HFFc6 (cell line): ENCODE measurements around the gene UQCRC1. TPM values are rescaled to one million over a fixed set of nuclear protein-coding genes. Genes with fewer than 3 reads are reported as not detected.

Experiments
- DNase-seq: peaks from one replicate; pipeline ENCODE4 v3.0.0-alpha.2; 2018
- H3K27ac Mint-ChIP-seq: 2 replicates; pipeline ENCODE4 v1.8.0; 2020; ENCODE audit warnings: mild to moderate bottlenecking, mixed read lengths
- H3K27me3 Mint-ChIP-seq: 2 replicates; pipeline ENCODE4 v1.8.0; 2021; ENCODE audit warnings: mild to moderate bottlenecking, moderate library complexity, mixed read lengths; ENCODE audit not compliant: insufficient read depth
- H3K36me3 Mint-ChIP-seq: 2 replicates; pipeline ENCODE4 v1.8.0; 2021; ENCODE audit warnings: low read depth, mixed read lengths
- H3K4me1 Mint-ChIP-seq: 2 replicates; pipeline ENCODE4 v1.8.0; 2020; ENCODE audit warnings: low read depth, mixed read lengths
- H3K4me3 Mint-ChIP-seq: 2 replicates; pipeline ENCODE4 v1.8.0; 2020; ENCODE audit warnings: mild to moderate bottlenecking, moderate library complexity, mixed read lengths
- H3K9me3 Mint-ChIP-seq: 2 replicates; pipeline ENCODE4 v1.8.0; 2020; ENCODE audit warnings: mild to moderate bottlenecking, mixed read lengths
- total RNA-seq, 6 experiments: library from RNA; stranded (reverse); fragmentation: NEBNext Ultra II Directional; extraction: Animal tissue kit (Norgen Biotek cat#: 25700); gene quantifications; 2 replicates in 1 of 6; 3 replicates in 5 of 6; pipeline ENCODE4 v1.2.3, GENCODE V29; 2021
- TF ChIP-seq, protein P1 (sequence below): fragments of 200-600 bp; sonication (generic); IDR thresholded peaks from 2 replicates; pipeline ENCODE4 v1.5.0; 2021; ENCODE audit warnings: antibody characterized with exemption, mild to moderate bottlenecking

Gene UQCRC1
- total RNA-seq, 6 experiments from 2014 or later: 254 to 322 (median 276) TPM

DNA sequence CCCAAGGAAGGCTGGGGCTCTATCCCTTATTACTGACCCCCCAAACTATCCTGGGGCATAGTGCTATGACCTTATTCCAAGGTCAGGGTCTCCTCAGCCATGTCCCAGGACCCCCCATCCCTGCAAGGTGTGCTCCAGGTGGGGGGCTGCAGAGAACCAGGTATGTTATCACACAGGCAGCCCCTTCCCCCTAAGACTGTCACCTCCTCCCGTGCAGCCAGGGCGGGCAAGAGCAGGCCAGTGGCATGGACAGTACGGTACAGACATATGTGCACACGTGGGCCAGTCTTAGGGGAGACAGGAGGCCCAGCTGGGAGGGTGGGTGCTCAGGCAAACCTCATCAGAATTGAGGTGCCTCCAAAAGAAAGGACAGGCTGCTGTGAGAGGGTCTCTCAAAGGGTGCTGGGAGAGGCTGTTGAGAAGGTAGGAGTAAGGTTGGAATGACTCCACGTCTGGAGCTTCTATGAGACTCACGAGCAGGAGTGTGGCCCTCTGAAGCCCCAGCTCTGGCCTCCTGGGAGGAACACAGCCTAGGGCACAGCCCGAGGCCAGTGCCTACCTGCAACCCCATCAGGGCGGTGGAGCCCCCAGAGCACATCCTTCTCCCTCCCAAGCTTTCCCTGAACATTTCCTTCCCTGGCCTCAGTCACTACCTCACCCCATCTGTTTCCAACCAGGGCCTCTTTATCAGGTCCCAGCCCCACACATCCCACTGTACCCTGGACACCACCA is 12.6 kb downstream of the UQCRC1 start:
- Mint-ChIP-seq H3K4me3 (0 out of 2 replicates have a peak overlapping the region, but pooled peaks have one; percentile 34), H3K36me3 (peaks cover 30% of the 10 kb centered on the region), H3K4me1 (peaks cover 80% of the 10 kb centered on the region), H3K9me3 (no peaks in the 10 kb centered on the region), H3K27me3 (peaks cover 2% of the 10 kb centered on the region), H3K27ac (peak overlapping the region; percentile 93)
- TF ChIP-seq, protein P1, sequence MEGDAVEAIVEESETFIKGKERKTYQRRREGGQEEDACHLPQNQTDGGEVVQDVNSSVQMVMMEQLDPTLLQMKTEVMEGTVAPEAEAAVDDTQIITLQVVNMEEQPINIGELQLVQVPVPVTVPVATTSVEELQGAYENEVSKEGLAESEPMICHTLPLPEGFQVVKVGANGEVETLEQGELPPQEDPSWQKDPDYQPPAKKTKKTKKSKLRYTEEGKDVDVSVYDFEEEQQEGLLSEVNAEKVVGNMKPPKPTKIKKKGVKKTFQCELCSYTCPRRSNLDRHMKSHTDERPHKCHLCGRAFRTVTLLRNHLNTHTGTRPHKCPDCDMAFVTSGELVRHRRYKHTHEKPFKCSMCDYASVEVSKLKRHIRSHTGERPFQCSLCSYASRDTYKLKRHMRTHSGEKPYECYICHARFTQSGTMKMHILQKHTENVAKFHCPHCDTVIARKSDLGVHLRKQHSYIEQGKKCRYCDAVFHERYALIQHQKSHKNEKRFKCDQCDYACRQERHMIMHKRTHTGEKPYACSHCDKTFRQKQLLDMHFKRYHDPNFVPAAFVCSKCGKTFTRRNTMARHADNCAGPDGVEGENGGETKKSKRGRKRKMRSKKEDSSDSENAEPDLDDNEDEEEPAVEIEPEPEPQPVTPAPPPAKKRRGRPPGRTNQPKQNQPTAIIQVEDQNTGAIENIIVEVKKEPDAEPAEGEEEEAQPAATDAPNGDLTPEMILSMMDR: no peak
- no peak for DNase-seq

- H3K9me3 Mint-ChIP-seq: no peaks in the 10 kb centered on the region
- peak overlapping the region; percentile 93 for H3K27ac Mint-ChIP-seq
- peak overlapping the region; percentile 90 for H3K4me3 Mint-ChIP-seq
Observed at GRCh38 chr3:48596157-48596556, 13.3 kb downstream of the UQCRC1 start.

DNA sequence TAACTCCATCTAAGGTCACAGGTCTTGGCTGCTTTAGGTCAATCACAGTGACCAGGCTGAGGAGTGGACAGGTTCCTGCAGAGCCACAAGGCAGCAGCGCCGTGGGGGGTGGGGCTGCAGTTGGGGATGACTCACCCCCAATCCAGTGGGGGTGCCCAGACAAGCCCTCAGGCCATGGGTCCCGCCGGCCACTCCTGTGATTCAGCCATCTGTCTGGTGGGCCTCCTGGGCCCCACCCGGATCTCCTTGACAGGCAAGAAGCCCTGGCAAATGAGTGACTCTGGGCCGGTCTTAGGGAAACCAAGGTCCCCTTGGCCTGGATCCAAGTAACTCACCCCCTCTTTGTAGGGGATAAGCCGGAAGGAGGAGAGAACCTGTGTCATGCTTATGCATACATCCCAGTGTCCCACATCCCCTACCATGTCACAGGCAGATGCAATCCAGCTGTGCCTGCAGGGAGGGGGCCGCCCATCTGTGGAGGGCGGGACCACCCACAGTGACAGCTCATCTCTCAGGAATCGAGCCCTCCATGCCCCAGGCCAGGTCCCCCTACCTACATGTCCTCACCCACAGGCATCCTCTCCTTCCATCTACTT is 13.8 kb downstream of the UQCRC1 start:
- peaks cover 82% of the 10 kb centered on the region for H3K4me1 Mint-ChIP-seq
- H3K36me3 Mint-ChIP-seq: peaks cover 30% of the 10 kb centered on the region
- no peaks in the 10 kb centered on the region for H3K9me3 Mint-ChIP-seq
- peak overlapping the region; percentile 93 for H3K27ac Mint-ChIP-seq
- peak; percentile 97 for DNase-seq
- peaks cover 2% of the 10 kb centered on the region for H3K27me3 Mint-ChIP-seq
- TF ChIP-seq, protein P1: no peak
- peak overlapping the region; percentile 90 for H3K4me3 Mint-ChIP-seq

More at GRCh38 chr3:48596157-48596556, 13.3 kb downstream of the UQCRC1 start:
- Mint-ChIP-seq H3K4me1 (peaks cover 81% of the 10 kb centered on the region), H3K27me3 (peaks cover 2% of the 10 kb centered on the region), H3K36me3 (peaks cover 30% of the 10 kb centered on the region)
- DNase-seq: no peak
- TF ChIP-seq, protein P1: no peak

- H3K4me3 Mint-ChIP-seq: peak within 1 kb of the TSS; percentile 90
- DNase-seq: peak; percentile 17
- H3K36me3 Mint-ChIP-seq: peaks cover 29% of the 10 kb centered on the region
- H3K27me3 Mint-ChIP-seq: peaks cover 2% of the 10 kb centered on the region
- H3K27ac Mint-ChIP-seq: peak within 1 kb of the TSS; percentile 93
- peaks cover 77% of the 10 kb centered on the region for H3K4me1 Mint-ChIP-seq
- TF ChIP-seq, protein P1: no peak
- no peaks in the 10 kb centered on the region for H3K9me3 Mint-ChIP-seq
Observed at GRCh38 chr3:48595075-48595525, 14.3 kb downstream of the UQCRC1 start, which contains the start of gene COL7A1. COL7A1 (minus strand) TSS chr3:48595329; CDS start chr3:48595159, 170 bp downstream.

GRCh38 chr3:48594417-48595049 is 14.9 kb downstream of the UQCRC1 start:
- Mint-ChIP-seq H3K36me3 (peaks cover 33% of the 10 kb centered on the region), H3K27ac (peak overlapping the region; percentile 93), H3K27me3 (peaks cover 2% of the 10 kb centered on the region), H3K4me3 (peak overlapping the region; percentile 90), H3K9me3 (no peaks in the 10 kb centered on the region), H3K4me1 (peaks cover 76% of the 10 kb centered on the region)
- TF ChIP-seq, protein P1: no peak
- DNase-seq: peak; percentile 59
